Measurements from ENCODE around the gene ATP1A4.
A peak's percentile ranks its signal among the peaks of the same experiment; 100 is the strongest.

ATP1A4 gene

DNA sequence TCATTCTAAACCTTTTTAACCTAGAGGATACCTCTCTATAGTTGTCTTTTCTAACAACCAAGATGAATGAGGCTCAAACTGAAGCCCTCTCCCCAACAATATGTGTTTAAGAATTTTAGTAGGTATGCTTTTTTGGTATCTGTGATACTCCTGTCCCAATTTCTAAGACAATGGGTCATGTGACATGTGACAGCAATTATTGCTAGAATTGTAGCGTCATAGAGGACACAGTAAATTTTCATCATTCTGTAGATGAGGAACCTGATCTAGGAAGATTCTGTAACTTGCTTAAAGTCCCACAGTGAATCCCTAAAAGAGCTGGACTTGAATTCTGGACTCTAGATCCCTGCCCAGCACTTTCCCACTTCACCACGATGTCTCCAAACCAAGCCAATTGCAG is 27.3 kb downstream of the ATP1A4 start:
- DNase-seq: no peak

- DNase-seq: no peak
Observed at GRCh38 chr1:160179336-160179735, 27.9 kb downstream of the ATP1A4 start.

- no peak for DNase-seq
Observed at GRCh38 chr1:160186246-160186645, 34.8 kb downstream of the ATP1A4 start.

DNA sequence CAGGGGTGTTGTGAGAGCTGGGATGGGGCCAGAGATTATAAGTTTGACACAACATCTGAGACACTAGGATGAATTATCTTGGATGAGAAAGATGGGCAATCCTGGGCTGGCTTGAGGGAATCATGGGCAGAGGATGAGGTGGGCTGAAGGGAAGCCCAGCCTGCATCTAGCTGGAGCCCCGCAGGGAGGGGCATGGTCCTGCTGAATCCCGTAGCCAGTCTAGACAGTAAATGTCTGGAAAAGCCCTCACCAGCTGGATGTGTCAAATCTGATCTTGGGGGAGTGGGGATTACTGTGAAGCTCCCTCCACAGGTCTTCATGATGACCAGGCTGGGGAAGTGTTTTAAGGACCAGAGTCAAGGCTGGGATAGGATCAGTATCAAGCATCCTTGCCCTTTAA is 35.3 kb downstream of the ATP1A4 start:
- no peak for DNase-seq

- no peak for DNase-seq
Observed at GRCh38 chr1:160187407-160187806, 36.0 kb downstream of the ATP1A4 start.

- no peak for DNase-seq
Observed at GRCh38 chr1:160188341-160188740, 36.9 kb downstream of the ATP1A4 start.

DNA sequence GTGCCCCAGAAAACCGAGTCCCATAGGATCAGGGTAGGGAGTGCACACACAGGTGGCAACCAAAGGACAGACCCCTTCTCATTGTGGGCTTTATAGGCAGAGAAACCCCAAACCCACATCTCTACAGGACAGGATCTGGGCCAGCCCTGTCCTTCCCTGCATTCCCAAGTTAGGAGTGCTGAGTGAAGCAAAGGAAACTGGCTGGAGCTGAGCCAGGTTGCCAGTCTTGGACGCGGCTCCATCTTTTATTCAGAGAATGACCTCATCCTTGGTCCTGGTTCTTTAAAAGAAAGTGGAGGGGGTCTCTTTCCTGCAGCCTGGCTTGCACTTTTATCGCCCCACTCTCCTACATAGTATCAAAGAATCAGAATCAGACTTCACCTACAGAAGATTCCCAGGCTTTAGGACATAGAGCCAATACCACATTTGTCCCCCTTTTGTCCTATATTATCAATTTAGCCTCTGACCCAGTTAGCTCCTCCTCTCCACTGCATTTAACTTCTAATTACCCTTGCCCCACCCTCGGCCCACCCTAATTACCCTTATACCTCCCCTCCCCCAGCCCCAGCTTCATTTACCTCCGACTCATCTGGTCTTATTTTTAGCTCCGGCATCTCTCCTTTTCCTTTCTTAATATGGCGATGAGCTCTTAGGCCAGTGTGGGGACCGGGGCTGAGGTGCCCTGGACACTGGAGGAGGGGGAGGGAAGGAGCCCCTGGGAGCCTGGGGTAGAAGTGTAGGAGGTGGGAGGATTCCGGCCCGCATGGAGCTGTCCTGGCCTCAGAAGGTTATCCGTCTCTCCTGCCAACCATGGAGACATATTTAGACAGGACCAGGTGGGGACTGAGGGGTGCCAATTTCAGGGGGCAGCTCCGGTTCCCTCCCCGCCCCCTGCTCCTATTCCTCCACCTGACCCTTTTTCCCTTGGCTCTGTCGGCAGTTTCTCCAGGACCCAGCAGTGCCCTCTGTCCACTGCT is 38.5 kb downstream of the ATP1A4 start, which contains the start of gene CASQ1:
TSS of gene CASQ1 (plus strand) at position 927 of the 977 bp plus-strand sequence. CDS start 177 bp downstream, outside the sequence.
- DNase-seq: peak; percentile 60

DNA sequence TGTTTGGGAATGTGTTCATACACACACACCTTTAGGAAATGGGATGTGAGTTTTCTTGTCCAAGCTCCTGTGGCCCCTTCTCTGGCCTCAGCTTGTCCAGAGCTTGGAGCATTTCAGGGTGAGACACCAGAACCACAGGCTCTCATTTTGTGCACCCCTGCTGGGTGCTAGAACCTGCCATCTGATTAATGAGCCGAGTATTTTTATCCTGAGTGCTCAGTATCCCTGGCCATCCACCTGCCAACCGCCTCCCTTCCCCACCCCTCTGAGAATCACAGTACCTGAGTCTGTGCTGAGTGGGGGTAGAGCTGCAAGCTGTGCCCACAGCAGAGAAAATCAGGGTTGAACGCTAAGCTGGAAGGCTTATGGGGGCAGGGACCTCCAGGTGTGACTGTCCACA is 40.4 kb downstream of the ATP1A4 start:
- no peak for DNase-seq

DNA sequence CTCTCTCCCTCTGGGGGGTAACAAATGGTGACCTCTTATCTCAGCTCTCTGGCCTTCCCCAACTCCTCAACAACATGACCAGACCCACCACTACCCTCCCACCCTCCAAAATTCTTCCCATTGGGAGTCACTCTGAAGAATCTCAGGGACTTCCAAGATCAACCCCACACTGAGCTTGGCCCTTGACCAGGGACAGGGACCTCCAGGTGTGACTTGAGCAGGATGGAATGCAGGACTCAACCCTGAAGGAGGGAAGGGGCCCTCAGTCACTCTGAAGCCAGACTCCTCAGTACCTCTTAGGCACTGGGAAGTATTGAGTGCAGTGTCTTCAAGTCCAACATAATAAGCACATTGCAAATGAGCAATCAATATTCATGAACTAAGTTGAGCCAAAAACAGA is 40.8 kb downstream of the ATP1A4 start:
- peak; percentile 39 for DNase-seq

- peak; percentile 81 for DNase-seq
Observed at GRCh38 chr1:160193091-160193819, 41.9 kb downstream of the ATP1A4 start.

- no peak for DNase-seq
Observed at GRCh38 chr1:160193832-160194736, 42.7 kb downstream of the ATP1A4 start.

GRCh38 chr1:160194737-160195059 is 43.3 kb downstream of the ATP1A4 start:
- DNase-seq: no peak

GRCh38 chr1:160196143-160196542 is 44.7 kb downstream of the ATP1A4 start:
- DNase-seq: no peak

DNA sequence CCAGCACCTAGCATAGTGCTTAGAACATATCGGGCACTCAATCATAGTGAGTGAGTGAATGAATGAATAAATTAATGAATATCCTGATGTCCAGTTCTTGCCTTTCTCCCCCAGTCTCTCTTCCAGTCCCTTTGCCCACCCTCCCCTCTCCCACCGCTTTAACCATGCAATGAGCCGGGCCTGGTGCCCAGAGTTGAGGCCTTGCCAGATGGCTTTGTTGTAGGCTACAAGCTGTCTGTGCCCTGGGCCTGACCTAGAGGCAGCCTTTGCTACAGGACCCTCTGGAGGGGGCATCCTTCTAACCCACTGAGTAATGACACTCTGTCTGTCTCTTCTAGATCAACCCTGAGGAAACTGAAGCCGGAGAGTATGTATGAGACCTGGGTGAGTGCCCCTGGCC is 45.8 kb downstream of the ATP1A4 start:
- no peak for DNase-seq

GRCh38 chr1:160200786-160201185 is 49.4 kb downstream of the ATP1A4 start:
- DNase-seq: no peak

DNA sequence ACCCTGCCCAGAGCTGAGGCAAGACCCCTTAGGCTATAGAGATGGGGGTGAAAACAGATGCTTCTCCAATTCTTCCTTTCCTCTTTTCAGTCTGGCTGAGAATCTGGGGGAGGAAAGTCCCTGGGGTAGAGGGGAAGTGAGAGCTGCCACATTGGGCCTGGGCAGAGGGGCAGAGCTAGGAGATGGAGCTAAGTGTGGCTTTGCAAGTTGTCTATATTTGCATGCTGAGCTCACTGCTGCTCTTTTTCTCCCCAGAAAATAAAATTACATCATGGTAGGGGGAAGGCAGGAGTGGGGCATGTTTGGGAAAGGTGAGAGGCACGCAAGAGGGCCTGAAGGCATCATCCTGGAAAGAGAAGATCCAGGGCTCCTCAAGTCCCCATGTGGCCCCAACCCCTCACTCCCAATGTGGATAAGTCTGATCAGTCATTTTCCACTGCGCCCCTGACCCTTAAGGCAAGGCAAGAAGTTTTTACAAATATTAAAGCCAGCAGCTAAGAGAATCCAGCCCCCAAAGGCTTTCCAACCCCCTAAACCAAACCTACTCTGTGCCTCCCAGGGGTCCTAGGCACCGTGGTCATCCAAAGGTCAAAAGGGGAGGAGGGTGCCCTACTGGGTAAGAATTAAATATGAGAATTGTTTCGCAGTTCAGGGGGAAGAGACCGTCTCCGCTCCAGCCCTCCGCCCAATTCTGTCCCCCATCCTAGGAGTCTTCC is 53.3 kb downstream of the ATP1A4 start:
- no peak for DNase-seq

- peak; percentile 81 for DNase-seq
Observed at GRCh38 chr1:160205242-160206035, 54.0 kb downstream of the ATP1A4 start, which contains the start of gene PEA15. Gene PEA15 (plus strand): TSS chr1:160205384. CDS start chr1:160211545, 6,161 bp downstream.

- DNase-seq: peak; percentile 81
Observed at GRCh38 chr1:160206036-160206389, 54.6 kb downstream of the ATP1A4 start.

DNA sequence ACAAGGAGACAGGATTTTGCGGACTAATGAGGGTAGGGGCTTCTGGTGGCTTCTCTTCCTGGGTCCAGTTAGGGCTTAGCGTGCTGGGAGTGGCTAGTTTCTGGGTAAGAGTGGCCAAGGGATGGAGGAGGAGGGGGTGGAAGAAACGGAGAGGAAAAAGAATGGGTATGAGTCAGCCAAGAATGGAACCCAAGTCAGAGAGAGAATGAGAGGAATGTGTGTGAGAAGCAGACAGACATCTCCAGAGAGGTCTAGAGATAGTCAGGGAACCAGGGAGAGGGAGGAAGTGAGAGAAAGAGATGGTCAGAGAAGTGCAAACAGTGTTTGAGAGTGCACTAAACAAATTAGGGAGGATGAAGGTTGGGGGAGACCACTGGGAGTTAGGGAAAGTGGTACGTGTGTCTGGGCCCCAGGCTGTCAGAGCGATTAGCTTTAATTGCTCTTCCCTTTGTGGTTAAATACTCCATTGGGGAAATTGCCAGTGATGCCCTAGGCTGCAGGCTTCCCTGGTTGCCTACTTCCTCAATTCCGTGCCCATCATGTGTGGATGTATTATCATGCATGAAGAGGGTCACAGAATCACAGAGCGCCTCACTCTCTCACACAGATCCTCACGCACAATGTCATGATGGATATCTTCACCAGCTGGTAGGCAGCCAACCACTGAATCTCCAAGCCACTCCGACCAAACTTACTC is 55.2 kb downstream of the ATP1A4 start:
- peak; percentile 97 for DNase-seq

GRCh38 chr1:160207118-160207650 is 55.8 kb downstream of the ATP1A4 start:
- DNase-seq: no peak

Measured in fibroblast of skin of back (primary cell).